MCF 10A (cell line): ENCODE measurements around the gene SCGB3A1. TPM values are rescaled to one million over a fixed set of nuclear protein-coding genes. Genes with fewer than 3 reads are reported as not detected.

Experiments used
- BruUV-seq: library from RNA; stranded (reverse); fragments of 400-500 nt; replicated peaks from 2 replicates; lab custom pipeline; 2021; lab: Mats Ljungman, UMichigan
- CTCF ChIA-PET: fragments of 300-600 bp; sonication (Branson Sonifier 250); formaldehyde crosslinking; extraction: SDS; loops from one replicate; lab custom pipeline; 2021; ENCODE audit warnings: antibody characterized with exemption, inconsistent platforms; lab: Yijun Ruan, JAX
- POLR2A ChIA-PET: fragments of 300-600, 350-650 bp; sonication (Branson Sonifier 250); formaldehyde crosslinking; extraction: SDS; loops from one replicate; lab custom pipeline; 2020; ENCODE audit warnings: antibody characterized with exemption, inconsistent platforms; lab: Yijun Ruan, JAX
- DNase-seq: peaks from one replicate; pipeline ENCODE4 v3.0.0-alpha.2; 2018; ENCODE audit not compliant: unreplicated experiment
- H3K27ac Mint-ChIP-seq: one replicate; pipeline ENCODE4 v1.8.0; 2022; ENCODE audit warnings: mild to moderate bottlenecking, low read depth, mixed read lengths; ENCODE audit not compliant: unreplicated experiment
- H3K27me3 Mint-ChIP-seq: one replicate; pipeline ENCODE4 v1.8.0; 2022; ENCODE audit warnings: mixed read lengths; ENCODE audit not compliant: insufficient read depth, unreplicated experiment
- H3K36me3 Mint-ChIP-seq: one replicate; pipeline ENCODE4 v1.8.0; 2022; ENCODE audit warnings: mild to moderate bottlenecking, moderate library complexity, mixed read lengths; ENCODE audit not compliant: insufficient read depth, unreplicated experiment
- H3K4me1 Mint-ChIP-seq: one replicate; pipeline ENCODE4 v1.8.0; 2022; ENCODE audit warnings: mixed read lengths; ENCODE audit not compliant: insufficient read depth, unreplicated experiment
- H3K4me3 Mint-ChIP-seq: one replicate; pipeline ENCODE4 v1.8.0; 2022; ENCODE audit warnings: mild to moderate bottlenecking, moderate library complexity, mixed read lengths; ENCODE audit not compliant: unreplicated experiment
- H3K9me3 Mint-ChIP-seq: one replicate; pipeline ENCODE4 v1.8.0; 2022; ENCODE audit warnings: mixed read lengths; ENCODE audit not compliant: unreplicated experiment
- intact Hi-C: fragments of 100-400 bp; cut with micrococcal nuclease; formaldehyde crosslinking; loops from 2 replicates; pipeline ENCODE4 v1.14.1; 2022
- total RNA-seq: library from RNA; stranded (reverse); gene quantifications from 2 replicates; pipeline ENCODE4 v1.2.3, GENCODE V29; 2022
- TF ChIP-seq, protein P1 (sequence below): fragments of 200-600 bp; IDR thresholded peaks from one replicate; pipeline ENCODE4 v1.8.0; 2022; ENCODE audit warnings: antibody characterized with exemption, mild to moderate bottlenecking; ENCODE audit not compliant: unreplicated experiment

Gene SCGB3A1
- total RNA-seq, 1 experiment from 2014 or later = not detected

DNA sequence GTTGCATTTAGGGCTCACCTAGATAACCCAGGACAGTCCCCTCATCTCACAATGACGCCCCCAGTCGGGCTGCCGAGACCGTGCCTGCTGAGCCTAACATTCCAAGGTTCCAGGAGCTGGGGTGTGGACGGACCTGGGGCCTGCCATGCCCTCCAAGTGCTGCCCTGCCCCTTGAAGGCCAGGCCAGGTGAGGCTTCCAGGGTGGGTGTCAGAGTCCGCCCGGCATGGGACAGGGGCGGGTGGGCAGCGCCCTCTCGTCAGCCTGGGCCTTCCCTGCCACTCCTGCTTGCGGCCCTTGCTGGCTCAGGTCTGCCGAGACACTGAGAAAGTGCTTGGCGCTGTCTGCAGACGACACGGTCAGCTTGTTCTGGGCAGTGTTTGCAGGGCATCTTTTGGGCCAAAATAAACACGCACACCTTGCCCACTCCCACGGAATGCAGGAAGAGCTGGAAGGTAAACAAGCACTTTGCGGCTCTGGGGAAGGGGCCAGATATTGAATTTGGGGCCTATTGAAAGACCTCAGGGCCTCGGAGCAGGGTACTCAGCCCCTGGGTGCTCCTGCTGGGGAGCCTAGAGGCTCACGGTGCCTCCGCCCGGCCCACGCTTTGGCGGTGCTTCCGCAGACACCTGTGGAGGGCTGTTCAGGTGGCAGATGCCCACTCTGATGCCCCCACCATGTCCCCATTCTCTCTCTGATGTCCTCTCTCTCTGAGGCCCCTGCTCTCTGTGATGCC lies 4.2 kb upstream of the SCGB3A1 start:
- peaks cover 31% of the 10 kb centered on the region for H3K27me3 Mint-ChIP-seq
- CTCF ChIA-PET = interaction anchor here (1.5 kb wide), 1 partner anchor 10 kb away, joined by 9 read pairs; no protein-coding TSS in a partner anchor
- no peak overlapping the region for H3K4me3 Mint-ChIP-seq
- TF ChIP-seq, protein P1, sequence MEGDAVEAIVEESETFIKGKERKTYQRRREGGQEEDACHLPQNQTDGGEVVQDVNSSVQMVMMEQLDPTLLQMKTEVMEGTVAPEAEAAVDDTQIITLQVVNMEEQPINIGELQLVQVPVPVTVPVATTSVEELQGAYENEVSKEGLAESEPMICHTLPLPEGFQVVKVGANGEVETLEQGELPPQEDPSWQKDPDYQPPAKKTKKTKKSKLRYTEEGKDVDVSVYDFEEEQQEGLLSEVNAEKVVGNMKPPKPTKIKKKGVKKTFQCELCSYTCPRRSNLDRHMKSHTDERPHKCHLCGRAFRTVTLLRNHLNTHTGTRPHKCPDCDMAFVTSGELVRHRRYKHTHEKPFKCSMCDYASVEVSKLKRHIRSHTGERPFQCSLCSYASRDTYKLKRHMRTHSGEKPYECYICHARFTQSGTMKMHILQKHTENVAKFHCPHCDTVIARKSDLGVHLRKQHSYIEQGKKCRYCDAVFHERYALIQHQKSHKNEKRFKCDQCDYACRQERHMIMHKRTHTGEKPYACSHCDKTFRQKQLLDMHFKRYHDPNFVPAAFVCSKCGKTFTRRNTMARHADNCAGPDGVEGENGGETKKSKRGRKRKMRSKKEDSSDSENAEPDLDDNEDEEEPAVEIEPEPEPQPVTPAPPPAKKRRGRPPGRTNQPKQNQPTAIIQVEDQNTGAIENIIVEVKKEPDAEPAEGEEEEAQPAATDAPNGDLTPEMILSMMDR = no peak
- POLR2A ChIA-PET = no interaction called here
- no peaks in the 10 kb centered on the region for H3K36me3 Mint-ChIP-seq
- H3K4me1 Mint-ChIP-seq = no peaks in the 10 kb centered on the region
- no peaks in the 10 kb centered on the region for H3K9me3 Mint-ChIP-seq
- intact Hi-C loops = no loop called here
- no peak overlapping the region for H3K27ac Mint-ChIP-seq
- no peak for DNase-seq
- BruUV-seq = no TSS peak

DNA sequence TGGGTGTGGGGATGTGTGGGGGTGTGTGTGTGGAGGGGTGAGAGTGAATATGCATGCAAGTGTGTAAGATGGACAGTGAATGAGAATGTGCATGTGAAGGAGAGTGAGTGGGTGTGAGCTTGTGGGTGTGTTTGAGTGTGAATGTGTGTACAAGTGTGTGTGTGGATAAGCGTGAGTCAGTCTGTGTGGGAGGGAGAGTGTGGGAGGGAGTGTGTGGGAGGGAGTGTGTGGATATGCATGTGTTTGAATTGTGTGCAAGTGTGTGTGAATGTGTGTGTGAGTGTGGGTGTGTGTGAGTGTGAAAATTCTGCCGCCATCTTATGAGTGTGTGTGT lies 3.7 kb upstream of the SCGB3A1 start:
- CTCF ChIA-PET = interaction anchor here (1.5 kb wide), 1 partner anchor 11 kb away, joined by 9 read pairs; no protein-coding TSS in a partner anchor
- H3K27ac Mint-ChIP-seq = no peak overlapping the region
- no peak for DNase-seq

DNA sequence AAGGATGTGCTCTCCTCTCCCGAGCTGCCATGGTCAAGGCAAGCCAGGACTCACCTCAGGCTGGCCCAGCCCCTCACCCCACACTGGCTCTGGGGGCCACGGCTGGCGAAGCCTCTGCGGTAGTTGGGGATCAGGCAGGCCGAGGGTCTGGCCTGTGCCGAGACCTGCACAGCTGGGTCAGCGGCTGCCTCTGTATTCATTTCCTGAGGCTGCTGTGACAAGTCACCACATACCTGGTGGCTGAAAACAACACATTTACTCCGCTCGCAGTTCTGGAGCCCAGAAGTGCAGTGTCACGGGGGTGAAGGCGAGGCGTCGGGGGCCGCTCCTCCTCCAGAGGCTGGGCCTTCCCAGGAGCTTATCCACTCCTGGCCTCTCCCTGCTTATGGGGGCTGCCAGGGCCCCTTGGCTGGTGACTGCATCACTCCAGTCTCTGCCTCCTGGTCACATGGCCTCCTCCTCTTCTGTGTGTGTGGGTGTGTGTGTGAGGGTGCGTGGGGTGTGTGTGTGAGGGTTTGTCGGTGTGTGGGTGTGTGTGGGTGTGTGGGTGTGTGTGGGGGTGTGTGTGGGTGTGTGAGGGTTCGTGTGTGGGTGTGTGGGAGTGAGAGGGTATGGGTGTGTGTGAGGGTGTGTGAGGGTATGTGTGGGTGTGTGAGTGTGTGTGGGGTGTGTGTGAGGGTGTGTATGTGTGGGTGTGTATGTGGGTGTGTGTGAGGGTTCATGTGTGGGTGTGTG lies 3.2 kb upstream of the SCGB3A1 start:
- intact Hi-C loops = no loop called here
- peaks cover 40% of the 10 kb centered on the region for H3K27me3 Mint-ChIP-seq
- ChIA-PET POLR2A (no interaction called here), CTCF (no interaction called here)
- no peaks in the 10 kb centered on the region for H3K36me3 Mint-ChIP-seq
- H3K9me3 Mint-ChIP-seq = no peaks in the 10 kb centered on the region
- BruUV-seq = no TSS peak
- H3K4me3 Mint-ChIP-seq = no peak overlapping the region
- no peaks in the 10 kb centered on the region for H3K4me1 Mint-ChIP-seq
- TF ChIP-seq, protein P1 = no peak
- H3K27ac Mint-ChIP-seq = no peak overlapping the region
- DNase-seq = no peak

More for the DNA sequence above, 3.7 kb upstream of the SCGB3A1 start:
- H3K36me3 Mint-ChIP-seq = no peaks in the 10 kb centered on the region
- POLR2A ChIA-PET = no interaction called here
- no peaks in the 10 kb centered on the region for H3K9me3 Mint-ChIP-seq
- no TSS peak for BruUV-seq
- peaks cover 35% of the 10 kb centered on the region for H3K27me3 Mint-ChIP-seq
- intact Hi-C loops = no loop called here
- TF ChIP-seq, protein P1 = no peak
- no peak overlapping the region for H3K4me3 Mint-ChIP-seq
- no peaks in the 10 kb centered on the region for H3K4me1 Mint-ChIP-seq

DNA sequence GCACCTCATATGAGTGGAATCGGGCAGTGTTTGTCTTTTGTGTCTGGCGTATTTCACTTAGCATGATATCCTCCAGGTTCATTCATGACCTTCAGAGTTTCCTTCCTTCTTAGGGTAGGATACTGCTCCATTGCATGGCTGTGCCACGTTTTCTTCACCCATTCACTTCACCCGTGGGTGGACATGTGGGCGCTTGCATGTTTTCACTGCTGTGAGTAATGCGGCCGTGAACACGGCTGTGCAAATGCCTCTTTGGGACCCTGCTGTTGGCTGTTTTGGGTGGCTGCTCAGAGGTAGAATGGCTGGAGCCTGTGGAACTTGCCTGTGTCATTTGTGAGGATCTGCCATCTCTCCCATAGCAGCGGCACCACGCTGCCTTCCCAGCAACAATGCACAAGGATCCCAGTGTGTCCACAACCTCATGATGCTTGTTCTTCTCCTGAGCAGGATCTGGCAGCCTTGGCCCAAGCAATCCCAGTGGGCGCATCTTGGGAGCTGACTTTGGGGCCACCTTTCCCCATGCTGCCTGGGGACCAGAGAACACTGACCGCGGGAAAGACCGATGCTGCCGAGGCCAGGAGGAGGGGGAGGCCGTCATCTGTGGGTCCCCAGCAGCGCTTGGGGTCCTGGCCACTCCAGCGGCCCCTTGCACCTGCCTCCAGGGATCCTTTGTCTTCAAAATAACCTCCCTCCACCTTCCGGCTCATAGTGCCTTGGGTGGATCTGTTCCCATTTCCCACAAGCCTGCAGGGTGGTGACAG lies 2.3 kb upstream of the SCGB3A1 start:
- no peaks in the 10 kb centered on the region for H3K9me3 Mint-ChIP-seq
- no peak for DNase-seq
- intact Hi-C loops = no loop called here
- TF ChIP-seq, protein P1 = no peak
- H3K27me3 Mint-ChIP-seq = peaks cover 46% of the 10 kb centered on the region
- H3K27ac Mint-ChIP-seq = no peak overlapping the region
- no peaks in the 10 kb centered on the region for H3K36me3 Mint-ChIP-seq
- ChIA-PET POLR2A (no interaction called here), CTCF (no interaction called here)
- no TSS peak for BruUV-seq
- H3K4me3 Mint-ChIP-seq = no peak overlapping the region
- H3K4me1 Mint-ChIP-seq = no peaks in the 10 kb centered on the region
